ENCODE data around the gene SP9.

Gene SP9

DNA sequence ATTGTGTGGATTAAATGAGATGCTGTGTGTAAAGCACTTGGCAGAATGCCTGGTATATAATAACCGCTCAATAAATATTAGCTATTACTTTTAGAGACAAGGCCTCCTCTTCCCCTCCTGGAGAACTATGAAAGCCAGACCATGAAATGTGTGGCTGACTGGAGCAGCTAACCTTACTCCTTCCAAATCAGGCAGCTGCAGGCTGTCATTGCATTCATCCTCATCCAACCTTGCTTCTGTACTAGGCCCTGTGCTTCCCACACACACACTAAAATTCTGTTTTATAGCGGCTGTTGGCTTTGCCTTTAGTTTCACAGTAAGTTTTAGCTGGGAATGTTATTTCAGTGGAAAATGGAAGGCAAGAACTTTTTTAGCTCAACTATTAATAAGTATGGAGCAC lies 10.2 kb upstream of the SP9 start:
- no peak for TF ChIP-seq CTCF (IDR thresholded peaks at IDR 0.05; ENCODE audit: extremely low read depth, missing control alignments)
- DNase-seq (ENCODE audit: low spot score): no peak

DNA sequence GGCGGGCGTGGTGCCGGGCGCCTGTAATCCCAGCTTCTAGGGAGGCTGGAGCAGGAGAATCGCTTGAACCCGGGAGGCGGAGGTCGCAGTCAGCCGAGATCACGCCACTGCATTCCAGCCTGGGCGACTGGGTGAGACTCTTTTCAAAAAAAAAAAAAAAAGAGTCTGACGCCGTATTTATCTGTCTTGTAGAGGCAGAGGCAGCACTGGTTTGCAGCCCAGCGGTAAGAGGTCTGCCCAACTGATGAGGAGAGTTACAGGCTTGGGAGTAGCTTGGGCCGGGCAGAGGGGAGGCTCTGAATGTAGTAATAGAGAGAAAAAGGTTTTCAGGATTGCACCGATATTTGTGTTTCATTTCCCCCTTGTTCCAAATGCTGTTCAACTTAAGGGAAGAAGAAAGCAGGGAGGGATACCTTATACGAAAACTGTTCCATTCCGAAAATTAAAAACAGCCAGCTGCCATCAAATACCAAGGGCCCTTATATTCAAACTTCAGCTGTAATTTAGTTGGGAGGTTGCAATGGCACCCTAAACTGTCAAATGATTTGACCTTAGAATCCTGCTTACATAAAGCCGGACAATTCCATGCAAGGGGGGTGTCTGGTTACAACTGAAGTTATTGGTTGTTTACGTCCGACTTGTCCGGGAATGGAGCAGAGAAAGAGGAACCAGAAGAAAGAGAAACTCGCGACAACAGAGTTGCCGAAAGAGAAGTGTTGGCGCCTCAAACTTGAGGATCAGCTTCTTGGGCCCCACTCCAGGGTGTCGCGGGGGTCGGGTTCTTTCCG lies 9.2 kb upstream of the SP9 start:
- DNase-seq (ENCODE audit: low spot score): peak; percentile 34
- no peak for TF ChIP-seq CTCF (IDR thresholded peaks at IDR 0.05; ENCODE audit: extremely low read depth, missing control alignments)

- peak; percentile 47 for DNase-seq (ENCODE audit: low spot score)
- no peak for TF ChIP-seq CTCF (IDR thresholded peaks at IDR 0.05; ENCODE audit: extremely low read depth, missing control alignments)
Measured at GRCh38 chr2:174326161-174327020, 8.4 kb upstream of the SP9 start.

- peak; percentile 44 for DNase-seq (ENCODE audit: low spot score)
- no peak for TF ChIP-seq CTCF (IDR thresholded peaks at IDR 0.05; ENCODE audit: extremely low read depth, missing control alignments)
Measured at GRCh38 chr2:174327021-174327840, 7.5 kb upstream of the SP9 start.

GRCh38 chr2:174327841-174328113 lies 7.0 kb upstream of the SP9 start:
- DNase-seq (ENCODE audit: low spot score): no peak
- no peak for TF ChIP-seq CTCF (IDR thresholded peaks at IDR 0.05; ENCODE audit: extremely low read depth, missing control alignments)

- DNase-seq (ENCODE audit: low spot score): peak; percentile 23
- TF ChIP-seq CTCF (IDR thresholded peaks at IDR 0.05; ENCODE audit: extremely low read depth, missing control alignments): no peak
Measured at GRCh38 chr2:174328114-174328960, 6.4 kb upstream of the SP9 start.
